GM19438 (cell line): Measurements from ENCODE around the gene S1PR2.
"Not testable (repeated sequence)": the region's sequence is repeated elsewhere in the genome, so short reads cannot be mapped to it uniquely, and the experiment has no call there.

Experiments
- ATAC-seq: cut with Tn5 transposase; IDR thresholded peaks from one replicate; pipeline ENCODE4 v1.9.1; 2021; ENCODE audit warnings: low read depth; ENCODE audit not compliant: unreplicated experiment

The S1PR2 gene

GRCh38 chr19:10194500-10195198 lies 36.5 kb downstream of the S1PR2 start, which contains the start of gene DNMT1:
TSS of gene DNMT1 (minus strand) at chr19:10194953. CDS start at chr19:10194899, 54 bp downstream.
- peak; percentile 80 for ATAC-seq

- ATAC-seq = peak; percentile 12
These were observed 37.2 kb downstream of the S1PR2 start for GRCh38 chr19:10193790-10194499.

GRCh38 chr19:10192922-10193321 lies 38.2 kb downstream of the S1PR2 start:
- no peak for ATAC-seq

- ATAC-seq = no peak
These were observed 39.8 kb downstream of the S1PR2 start for GRCh38 chr19:10191347-10191746.

GRCh38 chr19:10190026-10190425 lies 41.1 kb downstream of the S1PR2 start:
- ATAC-seq = no peak

GRCh38 chr19:10189616-10190015 lies 41.5 kb downstream of the S1PR2 start:
- ATAC-seq = no peak

- ATAC-seq = no peak
These were observed 43.8 kb downstream of the S1PR2 start for GRCh38 chr19:10187315-10187714.

GRCh38 chr19:10184636-10185035 lies 46.5 kb downstream of the S1PR2 start:
- ATAC-seq = no peak

GRCh38 chr19:10183926-10184325 lies 47.2 kb downstream of the S1PR2 start:
- no peak for ATAC-seq

- ATAC-seq = no peak
These were observed 48.3 kb downstream of the S1PR2 start for GRCh38 chr19:10182847-10183246.

GRCh38 chr19:10182076-10182475 lies 49.1 kb downstream of the S1PR2 start:
- no peak for ATAC-seq

GRCh38 chr19:10180459-10180858 lies 50.7 kb downstream of the S1PR2 start:
- ATAC-seq = no peak

GRCh38 chr19:10180024-10180423 lies 51.1 kb downstream of the S1PR2 start:
- not testable (repeated sequence) for ATAC-seq

- no peak for ATAC-seq
These were observed 57.6 kb downstream of the S1PR2 start for GRCh38 chr19:10173527-10173926.
